ENCODE measurements around the gene ARPC2.
"Not testable (repeated sequence)": the region's sequence is repeated elsewhere in the genome, so short reads cannot be mapped to it uniquely, and the experiment has no call there.

The ARPC2 gene

GRCh38 chr2:218271487-218271797 is 54.5 kb downstream of the ARPC2 start:
- DNase-seq (ENCODE audit: low read depth): no peak

- DNase-seq (ENCODE audit: low read depth): no peak
Observed at GRCh38 chr2:218271865-218272530, 55.0 kb downstream of the ARPC2 start.

GRCh38 chr2:218272531-218273212 is 55.7 kb downstream of the ARPC2 start:
- peak; percentile 59 for DNase-seq (ENCODE audit: low read depth)

- DNase-seq (ENCODE audit: low read depth): not testable (repeated sequence)
Observed at GRCh38 chr2:218273214-218273907, 56.4 kb downstream of the ARPC2 start.

- no peak for DNase-seq (ENCODE audit: low read depth)
Observed at GRCh38 chr2:218273908-218274249, 56.9 kb downstream of the ARPC2 start.

GRCh38 chr2:218274586-218274985 is 57.6 kb downstream of the ARPC2 start:
- DNase-seq (ENCODE audit: low read depth): no peak

- no peak for DNase-seq (ENCODE audit: low read depth)
Observed at GRCh38 chr2:218275371-218276072, 58.5 kb downstream of the ARPC2 start.

- DNase-seq (ENCODE audit: low read depth): no peak
Observed at GRCh38 chr2:218276986-218277755, 60.2 kb downstream of the ARPC2 start.

GRCh38 chr2:218277921-218278320 is 60.9 kb downstream of the ARPC2 start:
- no peak for DNase-seq (ENCODE audit: low read depth)

GRCh38 chr2:218278531-218279360 is 61.8 kb downstream of the ARPC2 start:
- no peak for DNase-seq (ENCODE audit: low read depth)

- no peak for DNase-seq (ENCODE audit: low read depth)
Observed at GRCh38 chr2:218280260-218280870, 63.4 kb downstream of the ARPC2 start.

GRCh38 chr2:218281449-218281848 is 64.5 kb downstream of the ARPC2 start:
- DNase-seq (ENCODE audit: low read depth): no peak

GRCh38 chr2:218282173-218282991 is 65.4 kb downstream of the ARPC2 start:
- no peak for DNase-seq (ENCODE audit: low read depth)

- DNase-seq (ENCODE audit: low read depth): peak; percentile 36
Observed at GRCh38 chr2:218284106-218284811, 67.3 kb downstream of the ARPC2 start.

GRCh38 chr2:218285604-218286003 is 68.6 kb downstream of the ARPC2 start:
- no peak for DNase-seq (ENCODE audit: low read depth)

GRCh38 chr2:218286570-218287459 is 69.8 kb downstream of the ARPC2 start:
- DNase-seq (ENCODE audit: low read depth): peak; percentile 61

GRCh38 chr2:218289639-218290315 is 72.8 kb downstream of the ARPC2 start:
- no peak for DNase-seq (ENCODE audit: low read depth)
